Amniotic epithelial cell (primary cell): ENCODE measurements around the gene PPP1R7.

Experiments
- DNase-seq: peaks from one replicate; pipeline ENCODE4 v3.0.0-alpha.2; 2010; ENCODE audit warnings: low read depth

The PPP1R7 gene

GRCh38 chr2:241120440-241120839 lies 29.8 kb upstream of the PPP1R7 start:
- no peak for DNase-seq

DNA sequence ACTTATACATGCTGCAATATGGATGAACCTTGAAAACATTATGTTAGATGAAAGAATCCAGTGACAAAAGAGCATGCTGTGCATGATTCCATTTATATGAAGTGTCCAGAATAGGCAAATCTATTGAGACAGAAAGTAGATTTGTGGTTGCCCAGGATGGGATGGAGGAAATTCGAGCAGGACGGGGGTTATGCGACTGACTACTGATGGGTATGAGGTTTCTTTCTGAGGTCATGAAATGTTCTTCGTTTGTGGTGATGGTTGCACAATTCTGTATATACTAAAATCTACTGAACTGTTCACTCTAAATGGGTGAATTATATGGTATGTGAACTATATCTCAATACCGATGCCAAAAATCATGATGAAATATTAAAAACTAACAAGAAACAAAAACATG lies 29.3 kb upstream of the PPP1R7 start:
- no peak for DNase-seq

DNA sequence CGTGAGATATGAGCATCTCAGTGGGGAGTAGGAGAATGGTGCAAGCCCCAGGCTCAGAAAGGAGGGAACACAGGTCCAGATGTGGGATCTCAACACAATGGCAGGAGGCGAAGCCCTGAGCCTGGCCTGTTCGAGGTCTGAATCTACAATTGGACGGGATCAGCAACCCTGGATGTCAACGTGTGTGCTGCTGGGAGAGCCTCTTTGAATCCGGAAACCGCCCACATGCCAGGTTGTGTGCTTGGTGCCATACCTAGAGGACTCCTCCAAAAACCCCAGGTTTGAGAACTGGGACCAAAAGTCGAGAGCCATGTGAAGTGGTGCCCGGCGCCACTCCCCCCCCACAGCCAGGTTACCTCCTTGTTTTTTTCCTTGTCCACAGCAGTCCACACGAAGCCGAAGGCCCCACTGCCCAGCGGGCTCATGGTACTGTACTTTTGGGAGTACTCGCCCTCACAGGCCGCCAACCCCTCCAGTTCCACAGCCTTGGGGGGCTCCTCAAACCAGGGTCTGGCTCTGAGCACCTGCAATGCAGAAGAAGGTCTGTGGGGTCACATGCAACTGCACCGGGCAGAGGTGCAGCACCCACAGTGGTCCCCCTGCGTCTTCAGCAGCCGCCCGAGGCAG lies 27.8 kb upstream of the PPP1R7 start:
- no peak for DNase-seq

- DNase-seq = no peak
Observed at GRCh38 chr2:241123816-241124536, 26.3 kb upstream of the PPP1R7 start.

- DNase-seq = no peak
Observed at GRCh38 chr2:241125626-241126025, 24.6 kb upstream of the PPP1R7 start.

GRCh38 chr2:241126201-241126611 lies 24.1 kb upstream of the PPP1R7 start:
- no peak for DNase-seq

GRCh38 chr2:241126771-241127202 lies 23.5 kb upstream of the PPP1R7 start:
- DNase-seq = no peak

DNA sequence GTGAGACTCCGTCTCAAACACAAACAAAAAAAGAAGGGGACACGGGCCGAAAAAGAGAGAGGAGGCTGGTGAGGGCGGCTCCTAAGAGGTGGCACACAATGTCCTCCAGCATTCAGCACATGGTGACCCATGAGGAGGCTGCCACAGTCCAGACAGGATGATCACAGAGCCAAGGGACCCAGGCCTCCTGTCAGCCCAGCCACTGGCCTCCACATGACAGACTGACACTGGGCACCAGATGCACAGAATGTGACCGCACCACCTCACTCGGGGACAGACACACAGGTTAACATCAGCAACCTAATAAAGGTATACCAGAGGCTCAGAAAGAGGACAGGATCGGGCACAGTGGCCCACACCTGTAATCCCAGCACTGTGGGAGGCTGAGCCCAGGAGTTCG lies 22.0 kb upstream of the PPP1R7 start:
- no peak for DNase-seq

DNA sequence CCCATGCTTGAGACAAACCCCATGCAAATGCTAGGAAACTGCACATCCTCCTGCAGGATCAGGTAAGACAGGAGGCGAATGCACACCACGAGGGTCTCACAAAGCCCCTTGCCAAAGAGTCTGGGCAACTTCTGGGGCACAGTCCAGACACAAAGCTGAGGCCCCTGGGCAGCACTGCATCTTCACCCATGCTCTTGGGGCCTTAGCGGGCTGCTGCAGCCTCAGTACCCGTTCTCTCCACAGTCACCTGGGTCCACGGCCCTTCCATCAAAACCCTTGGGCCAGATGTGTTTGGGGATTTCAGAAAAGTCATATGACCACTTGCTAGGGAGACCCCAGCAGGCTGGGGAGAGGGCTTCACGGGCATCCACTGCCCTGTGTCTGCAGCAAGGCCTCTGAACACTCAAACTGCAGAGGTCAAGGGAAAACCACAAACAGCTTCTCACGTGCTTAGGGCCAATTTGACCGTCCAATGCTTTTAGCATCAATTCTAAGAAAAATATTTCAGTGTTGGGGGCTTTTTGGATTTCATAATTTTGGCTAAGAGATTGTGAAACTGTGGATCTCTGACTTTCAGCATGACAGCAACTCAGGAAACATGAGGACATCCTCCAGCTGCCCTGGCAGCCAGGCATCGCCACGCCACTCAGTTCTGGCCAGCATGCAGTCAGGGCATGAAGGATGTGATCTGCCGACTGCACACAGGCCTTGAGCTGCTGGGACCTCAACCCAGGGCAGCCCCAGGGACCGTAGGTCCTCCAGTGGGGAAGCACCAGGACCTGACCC lies 21.0 kb upstream of the PPP1R7 start:
- no peak for DNase-seq

- no peak for DNase-seq
Observed at GRCh38 chr2:241130316-241130715, 20.0 kb upstream of the PPP1R7 start.

DNA sequence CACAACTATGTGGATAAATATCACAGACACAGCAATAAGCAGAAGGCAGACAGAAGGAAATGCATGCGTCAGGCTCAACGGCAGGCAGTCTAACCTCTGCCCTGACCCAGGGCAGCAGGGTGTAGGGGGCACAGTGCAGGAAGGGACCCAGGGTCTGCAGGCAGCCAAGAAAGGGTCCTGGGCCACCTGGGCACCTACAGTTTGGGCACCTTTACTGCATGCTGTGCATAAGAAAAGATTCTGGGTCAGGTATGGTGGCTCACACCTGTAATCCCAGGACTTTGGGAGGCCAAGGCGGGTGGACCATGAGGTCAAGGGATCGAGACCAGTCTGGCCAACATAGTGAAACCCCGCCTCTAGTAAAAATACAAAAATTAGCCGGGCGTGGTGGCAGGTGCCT lies 18.7 kb upstream of the PPP1R7 start:
- no peak for DNase-seq

GRCh38 chr2:241132538-241133435 lies 17.5 kb upstream of the PPP1R7 start:
- DNase-seq = no peak

DNA sequence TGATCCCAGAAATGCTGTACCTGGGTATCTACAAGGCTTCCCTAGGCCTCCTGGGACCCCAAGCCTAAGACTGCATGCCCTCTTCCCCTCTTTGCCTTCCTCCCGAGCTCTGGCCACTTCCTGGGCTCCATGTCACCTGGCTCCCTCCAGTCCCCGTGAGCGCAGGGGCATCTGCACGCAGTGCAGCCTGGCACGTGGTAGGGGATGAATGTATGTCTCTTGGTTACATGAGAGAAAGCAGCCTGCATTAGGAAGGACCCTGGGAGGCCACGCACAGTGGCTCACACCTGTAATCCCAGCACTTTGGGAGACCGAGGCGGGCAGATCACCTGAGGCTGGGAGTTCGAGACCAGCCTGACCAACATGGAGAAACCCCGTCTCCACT lies 16.8 kb upstream of the PPP1R7 start:
- no peak for DNase-seq

DNA sequence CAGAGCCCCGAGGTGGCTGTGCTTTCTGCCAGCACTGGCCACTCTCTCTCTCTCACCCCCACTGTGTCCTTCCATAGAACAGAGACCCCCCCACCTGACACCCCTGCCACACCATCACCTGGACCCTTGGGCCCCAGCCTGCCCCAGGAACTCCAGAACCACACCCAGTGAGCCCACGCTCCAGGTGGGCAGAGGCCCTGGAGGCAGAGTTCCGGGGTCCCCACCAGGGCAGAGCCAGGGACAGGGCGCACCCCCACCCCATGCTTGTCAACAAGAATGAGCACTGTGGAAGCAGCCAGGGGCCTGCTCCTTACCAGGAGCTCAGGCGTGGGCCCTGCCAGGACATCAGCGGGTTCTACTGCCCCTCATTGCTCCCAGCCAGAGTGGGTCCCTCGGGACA lies 15.6 kb upstream of the PPP1R7 start:
- no peak for DNase-seq

DNA sequence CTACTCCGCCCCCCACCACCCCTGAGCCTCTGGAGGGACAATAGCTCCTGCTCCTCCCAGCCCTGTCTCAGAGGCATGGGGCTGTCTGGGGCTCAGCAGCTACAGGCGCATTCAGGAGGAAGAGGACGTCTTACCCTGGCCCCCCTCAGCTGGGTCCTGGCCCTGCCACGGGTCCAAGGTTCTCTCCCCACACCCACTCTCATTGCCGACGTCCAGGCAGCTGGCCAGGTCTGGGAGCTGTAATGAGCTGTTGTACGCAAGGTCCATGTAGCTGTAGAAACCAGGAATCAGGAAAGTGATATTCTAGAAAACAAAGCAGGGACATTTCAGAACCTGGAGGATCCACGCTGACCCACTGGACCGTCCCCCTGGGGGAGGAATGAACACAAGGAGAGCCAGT lies 14.5 kb upstream of the PPP1R7 start:
- DNase-seq = no peak

GRCh38 chr2:241136191-241136590 lies 14.1 kb upstream of the PPP1R7 start:
- no peak for DNase-seq

DNA sequence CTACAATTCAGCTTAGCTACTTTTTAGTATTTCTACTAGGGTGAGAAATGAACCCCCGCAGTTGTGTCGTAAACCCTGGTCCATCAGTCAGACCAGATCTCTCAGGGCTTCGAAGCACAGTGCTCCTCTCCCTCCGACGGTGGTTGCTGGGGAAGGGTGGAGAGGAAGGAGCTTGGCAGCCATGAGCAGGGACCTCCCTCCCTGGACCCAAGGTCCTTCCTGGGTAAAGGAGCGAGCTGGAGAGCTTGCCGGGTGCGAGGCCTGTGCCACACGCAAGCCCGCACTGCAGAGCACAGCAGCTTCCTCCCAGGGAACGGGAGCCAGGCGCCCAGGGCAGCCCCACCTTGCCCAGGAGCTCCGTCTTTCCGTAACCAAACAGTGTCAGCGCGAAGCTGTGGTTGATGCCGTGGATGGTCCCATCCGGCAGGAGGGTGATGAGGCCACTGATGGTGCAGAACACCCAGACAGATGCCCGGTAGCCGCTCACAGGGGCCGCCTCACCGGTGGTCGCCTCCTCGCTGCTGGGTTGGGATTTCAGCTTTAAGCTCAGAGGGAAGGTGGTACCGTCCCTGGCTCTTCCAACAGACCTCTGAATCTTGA lies 13.5 kb upstream of the PPP1R7 start:
- no peak for DNase-seq

DNA sequence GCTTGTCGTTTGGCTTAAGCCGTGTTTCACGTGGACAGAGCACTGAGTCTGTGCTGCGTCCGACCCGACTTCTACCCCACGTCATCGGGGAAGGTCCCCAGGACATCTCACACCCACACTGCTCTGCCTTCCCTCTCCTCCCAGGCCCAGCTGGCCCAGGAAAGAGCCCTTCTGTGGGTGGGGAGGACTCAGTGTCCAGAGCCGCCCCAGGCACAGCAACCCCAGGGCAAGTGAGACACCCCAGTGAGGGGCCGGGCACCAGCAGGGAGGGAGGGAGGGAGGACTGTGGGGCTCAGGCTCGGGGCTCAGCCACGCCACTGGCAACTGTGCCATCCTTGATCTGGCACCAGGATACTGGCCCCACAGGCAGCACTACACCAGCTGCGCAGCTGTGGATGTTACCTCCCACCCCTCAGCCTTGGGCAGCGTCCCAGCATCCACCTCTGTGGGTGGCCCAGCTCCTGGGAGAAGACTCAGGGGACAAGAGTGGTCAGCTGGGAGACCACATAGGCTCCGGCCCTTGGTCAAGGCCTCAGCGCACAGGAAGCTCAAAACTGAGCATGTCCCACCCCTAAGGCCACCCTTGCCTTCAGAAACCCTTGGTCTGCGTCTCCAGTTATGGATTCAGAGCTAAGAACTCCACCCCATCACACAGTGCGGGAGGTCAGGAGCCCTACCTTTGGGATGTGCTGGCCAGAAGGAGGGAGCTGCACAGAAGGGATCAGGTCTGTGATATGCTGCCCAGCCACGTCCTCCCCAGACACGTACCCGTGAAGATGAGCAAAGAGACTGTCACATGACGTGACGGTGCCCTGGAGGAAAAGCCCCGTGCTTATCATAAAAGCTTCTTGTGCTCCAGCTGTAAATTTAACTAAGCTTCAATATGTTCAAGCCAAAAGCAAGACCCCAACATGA lies 12.7 kb upstream of the PPP1R7 start:
- DNase-seq = no peak

DNA sequence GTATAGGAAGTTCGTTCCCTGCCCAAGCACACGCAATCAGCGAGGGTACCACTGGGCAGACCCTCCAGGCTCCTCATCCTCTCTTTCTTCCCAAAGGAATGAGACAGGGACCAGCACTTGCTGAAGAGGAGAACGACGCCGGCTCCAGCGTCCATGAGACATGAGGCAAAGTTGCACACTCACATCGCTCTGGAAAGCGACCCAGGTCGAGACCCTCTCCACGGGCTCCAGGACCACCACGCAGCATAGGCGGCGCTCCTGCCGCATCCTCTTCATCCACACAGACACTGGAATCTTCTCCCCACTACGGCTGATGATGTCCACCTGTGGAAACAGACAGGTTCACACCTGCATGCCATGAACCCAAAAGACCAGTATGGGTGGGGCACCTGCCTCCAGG lies 11.8 kb upstream of the PPP1R7 start:
- DNase-seq = no peak

- no peak for DNase-seq
Observed at GRCh38 chr2:241139531-241140444, 10.5 kb upstream of the PPP1R7 start.
